Stimulated activated CD4-positive, alpha-beta T cell treated with anti-CD3 and anti-CD28 coated beads, Interleukin-4, amount 100 ng/mL, for 4 hours (primary cell): Measurements from ENCODE around the gene YPEL1.
"Not testable (repeated sequence)": the region's sequence is repeated elsewhere in the genome, so short reads cannot be mapped to it uniquely, and the experiment has no call there.

Experiments used
- DNase-seq, 2 experiments: peaks; one replicate each; pipeline ENCODE4 v3.0.0-alpha.2; 2020

Gene YPEL1

DNA sequence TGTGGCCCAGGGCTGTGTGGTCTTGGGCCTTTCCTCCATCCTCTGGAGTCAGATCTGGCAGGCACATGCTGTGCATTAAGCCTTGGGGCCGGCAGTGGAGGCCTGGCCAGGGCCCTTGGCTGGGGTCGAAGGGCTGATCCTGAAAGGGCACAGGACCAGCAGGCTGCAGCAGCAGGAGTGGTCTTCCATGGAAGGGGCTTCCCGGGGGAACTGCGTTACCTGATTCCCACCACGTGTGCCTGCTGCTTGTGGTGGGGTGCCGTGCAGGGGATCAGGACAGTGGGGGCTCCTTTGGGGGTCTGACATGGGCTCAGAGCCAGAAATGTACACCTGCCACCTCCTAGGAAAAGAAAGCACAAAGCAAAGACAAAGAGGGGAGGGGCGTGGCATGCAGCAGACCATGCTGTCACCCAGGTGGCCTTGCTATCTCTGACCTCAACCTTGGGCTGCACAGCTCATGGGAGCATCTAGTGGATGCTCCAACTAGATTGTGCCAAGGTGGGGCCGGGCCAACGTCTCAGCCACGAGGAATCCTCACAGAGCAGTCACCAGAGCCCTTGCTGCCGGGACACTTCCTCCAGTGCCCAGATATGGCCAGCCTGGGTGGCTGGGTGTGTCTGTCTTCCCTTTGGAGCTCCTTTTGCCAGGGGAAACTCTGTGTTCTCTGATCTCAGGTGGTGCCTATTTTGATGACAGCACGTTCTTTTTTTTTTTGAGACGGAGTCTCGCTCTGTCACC is 17.9 kb upstream of the YPEL1 start:
- no peak for DNase-seq

DNA sequence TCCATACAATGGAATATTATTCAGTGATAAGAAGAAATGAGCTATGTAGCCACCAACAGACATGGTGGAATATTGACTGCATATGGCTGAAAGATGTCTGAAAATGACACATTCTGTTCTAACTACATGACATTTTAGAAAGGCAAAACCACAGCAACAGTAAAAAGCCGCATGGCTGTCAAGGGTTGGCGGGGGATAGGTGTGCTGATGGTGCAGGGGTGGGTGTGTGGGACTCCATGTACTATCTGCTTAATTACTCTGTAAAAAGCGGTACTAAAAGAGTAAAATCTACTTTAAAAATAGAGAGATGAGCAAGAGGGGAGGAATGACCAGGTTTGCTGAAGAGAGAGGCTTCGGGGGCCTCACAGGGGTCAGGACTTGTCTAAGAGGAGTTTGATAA is 16.7 kb upstream of the YPEL1 start:
- no peak for DNase-seq

DNA sequence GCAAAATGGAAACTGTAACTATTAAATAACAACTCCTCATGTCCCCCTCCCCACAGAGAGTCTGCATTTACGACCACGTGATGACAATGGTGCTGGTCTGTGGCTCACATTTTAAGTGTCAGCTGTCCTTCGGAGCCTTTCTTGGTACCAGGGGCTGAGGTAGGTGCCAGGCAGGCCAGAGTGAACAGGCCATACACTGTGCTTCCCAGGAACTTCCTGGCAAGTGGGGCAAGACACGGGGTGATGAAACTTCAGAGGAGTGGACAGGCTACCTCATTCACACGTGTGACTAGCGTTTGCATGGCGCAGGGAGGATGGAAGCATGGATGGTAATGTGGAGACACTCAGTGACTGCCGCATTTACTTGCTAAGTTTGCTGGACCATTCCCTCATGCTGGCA is 10.4 kb upstream of the YPEL1 start:
- DNase-seq, result no peak

DNA sequence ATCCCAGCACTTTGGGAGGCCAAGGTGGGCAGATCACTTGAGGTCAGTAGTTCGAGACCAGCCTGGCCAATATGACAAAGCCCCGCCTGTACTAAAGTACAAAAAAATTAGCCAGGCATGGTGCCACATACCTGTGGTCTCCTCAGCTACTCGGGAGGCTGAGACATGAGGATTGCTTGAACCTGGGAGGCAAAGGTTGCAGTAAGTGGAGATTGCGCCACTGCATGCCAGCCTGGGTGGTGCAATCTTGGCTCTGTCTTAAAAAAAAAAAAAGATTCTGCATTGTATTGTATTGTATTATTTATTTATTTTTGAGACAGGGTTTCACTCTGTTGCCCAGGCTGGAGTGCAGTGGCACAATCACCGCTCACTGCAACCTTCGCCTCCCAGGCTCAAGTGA is 9.3 kb upstream of the YPEL1 start:
- not testable (repeated sequence) for DNase-seq

DNA sequence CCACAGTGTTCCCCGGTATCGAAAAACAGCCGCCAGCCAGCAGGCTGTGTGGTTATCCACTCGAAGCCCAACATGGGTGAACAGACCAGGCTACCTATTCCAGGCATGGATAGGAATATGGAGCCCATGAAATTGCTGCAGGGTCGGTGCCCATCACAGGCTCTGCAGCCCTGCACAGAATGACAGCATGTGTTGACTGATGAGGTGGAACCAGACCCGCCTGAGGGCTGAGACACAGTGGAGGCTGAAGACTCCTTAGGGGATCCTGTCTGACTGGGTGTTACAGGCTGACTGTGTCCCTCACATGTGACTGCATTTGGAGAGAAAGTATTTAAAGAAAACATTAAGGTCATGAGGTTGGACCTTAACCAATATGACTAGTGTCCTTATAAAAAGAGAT is 6.2 kb upstream of the YPEL1 start:
- no peak for DNase-seq

DNA sequence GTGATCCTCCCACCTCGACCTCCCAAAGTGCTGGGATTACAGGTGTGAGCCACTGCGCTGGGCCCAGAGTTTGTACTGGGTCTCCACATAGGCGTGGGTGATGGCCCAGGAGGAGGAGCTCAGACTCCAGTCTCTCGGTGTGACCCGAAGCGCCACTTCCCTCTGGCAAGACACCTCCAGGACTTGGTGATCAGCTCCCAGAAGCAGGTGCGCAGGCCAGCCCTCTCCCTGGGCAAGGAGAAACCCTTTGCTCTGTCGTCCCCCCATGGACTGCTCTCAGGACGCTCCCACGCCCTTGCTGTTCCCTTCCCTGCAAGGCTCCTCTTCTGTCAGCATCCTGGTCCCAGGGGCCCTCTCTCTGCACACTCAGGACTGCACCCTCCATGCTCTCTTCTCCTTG is 5.5 kb upstream of the YPEL1 start:
- DNase-seq, result no peak

DNA sequence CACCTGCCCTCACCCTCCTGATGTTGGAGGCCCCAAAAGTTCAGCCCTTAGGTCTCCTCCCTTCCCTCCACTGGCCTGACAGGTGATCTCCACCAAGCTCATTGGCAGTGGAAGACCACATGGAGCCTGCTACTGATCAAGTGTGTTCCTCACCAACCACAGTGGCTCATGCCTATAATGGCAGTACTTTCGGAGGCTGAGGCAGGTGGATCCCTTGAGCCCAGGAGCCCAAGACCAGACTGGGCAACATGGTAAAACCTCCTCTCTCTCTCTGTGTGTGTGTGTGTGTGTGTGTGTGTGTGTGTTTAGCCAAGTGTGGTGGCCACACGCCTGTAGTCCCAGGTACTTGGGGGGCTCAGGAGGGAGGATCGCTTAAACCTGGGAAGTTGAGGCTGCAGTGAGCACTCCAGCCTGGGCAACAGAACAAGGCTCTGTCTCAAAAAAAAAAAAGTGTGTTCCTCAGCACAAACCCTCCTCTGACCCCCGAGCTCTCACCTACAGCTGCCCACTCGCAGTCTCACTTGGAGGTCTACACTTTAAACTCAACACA is 4.3 kb upstream of the YPEL1 start:
- no peak for DNase-seq

DNA sequence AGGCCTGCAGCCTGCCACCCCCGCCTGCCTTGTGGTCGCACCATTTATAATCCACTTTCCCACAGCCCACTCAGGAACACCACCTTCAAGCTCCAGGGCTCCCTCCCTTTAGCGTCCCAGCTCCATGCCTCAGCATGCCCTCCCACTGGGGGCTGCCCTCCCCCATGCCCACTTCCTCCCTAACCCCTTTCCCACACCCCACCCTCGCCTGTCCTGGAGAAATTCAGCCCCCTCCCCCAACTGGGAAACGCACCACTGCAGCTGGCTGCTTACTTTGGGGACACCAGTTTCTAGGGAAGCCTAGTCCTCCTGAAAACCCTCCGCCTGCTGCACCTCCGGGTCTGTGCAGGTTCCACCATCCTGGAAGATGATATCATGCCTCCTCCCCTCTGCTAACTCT is 3.4 kb upstream of the YPEL1 start:
- no peak for DNase-seq

DNA sequence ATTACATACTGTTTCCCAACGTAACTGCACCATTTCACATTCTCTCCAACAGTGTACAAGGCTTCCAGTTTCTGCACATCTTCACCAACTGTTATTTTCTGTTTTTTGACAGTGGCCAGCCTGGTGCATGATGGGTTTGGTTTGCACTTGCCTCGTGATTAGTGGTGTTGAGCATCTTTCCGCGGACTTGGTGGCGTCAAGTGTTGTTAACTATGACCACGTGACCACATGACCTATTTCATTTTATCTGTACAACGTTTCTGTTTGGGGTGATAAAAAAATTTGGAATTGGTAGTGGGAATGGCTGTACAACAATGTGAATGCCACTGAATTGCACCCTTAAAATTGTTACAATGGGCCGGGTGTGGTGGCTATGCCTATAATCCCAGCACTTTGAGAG is 2.5 kb upstream of the YPEL1 start:
- no peak for DNase-seq

DNA sequence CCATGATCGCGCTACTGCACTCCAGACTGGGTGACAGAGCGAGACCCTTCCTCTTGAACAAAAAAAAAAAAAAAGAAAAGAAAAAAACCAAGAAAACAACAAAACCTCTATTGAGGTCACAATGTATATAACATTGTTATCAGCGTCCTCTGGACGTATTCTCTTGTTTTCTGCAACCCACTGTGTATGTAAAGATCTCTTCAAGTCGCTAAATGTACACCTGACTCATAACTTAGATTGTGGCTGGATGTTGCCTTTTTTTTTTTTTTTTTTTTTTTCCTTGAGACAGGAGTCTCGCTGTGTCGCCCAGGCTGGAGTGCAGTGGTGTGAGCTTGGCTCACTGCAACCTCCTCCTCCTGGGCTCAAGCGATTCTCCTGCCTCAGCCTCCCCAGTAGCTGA is 1.4 kb upstream of the YPEL1 start:
- DNase-seq, result no peak

DNA sequence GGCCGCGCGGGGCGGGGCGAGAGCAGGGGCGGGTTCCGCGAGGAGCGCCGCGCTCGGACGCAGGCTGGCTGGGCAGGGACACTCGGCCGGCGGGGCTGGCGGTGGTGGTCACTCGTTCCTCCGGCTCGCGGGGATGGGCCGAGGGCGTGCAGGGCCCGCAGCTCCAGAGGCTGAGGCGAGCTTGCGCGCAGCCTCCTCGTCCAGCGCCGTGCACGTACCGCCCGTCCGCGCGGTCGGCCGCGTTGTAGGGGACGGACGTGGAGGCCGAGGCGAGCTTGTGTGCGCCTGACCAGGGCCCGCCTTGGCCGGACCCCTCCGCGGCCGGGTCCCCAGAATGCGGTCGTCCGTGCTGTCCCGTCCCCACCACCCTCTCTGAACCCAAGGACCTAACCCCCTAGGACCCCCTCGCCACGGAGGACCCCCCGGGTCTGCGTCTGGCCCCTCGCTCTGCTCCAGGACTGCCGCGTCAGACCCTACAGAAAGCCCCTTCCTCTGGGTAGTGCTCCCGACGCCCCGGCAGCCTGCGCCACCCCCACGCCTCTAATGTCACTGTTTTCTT is 569 bp upstream of the YPEL1 start:
- no peak for DNase-seq

DNA sequence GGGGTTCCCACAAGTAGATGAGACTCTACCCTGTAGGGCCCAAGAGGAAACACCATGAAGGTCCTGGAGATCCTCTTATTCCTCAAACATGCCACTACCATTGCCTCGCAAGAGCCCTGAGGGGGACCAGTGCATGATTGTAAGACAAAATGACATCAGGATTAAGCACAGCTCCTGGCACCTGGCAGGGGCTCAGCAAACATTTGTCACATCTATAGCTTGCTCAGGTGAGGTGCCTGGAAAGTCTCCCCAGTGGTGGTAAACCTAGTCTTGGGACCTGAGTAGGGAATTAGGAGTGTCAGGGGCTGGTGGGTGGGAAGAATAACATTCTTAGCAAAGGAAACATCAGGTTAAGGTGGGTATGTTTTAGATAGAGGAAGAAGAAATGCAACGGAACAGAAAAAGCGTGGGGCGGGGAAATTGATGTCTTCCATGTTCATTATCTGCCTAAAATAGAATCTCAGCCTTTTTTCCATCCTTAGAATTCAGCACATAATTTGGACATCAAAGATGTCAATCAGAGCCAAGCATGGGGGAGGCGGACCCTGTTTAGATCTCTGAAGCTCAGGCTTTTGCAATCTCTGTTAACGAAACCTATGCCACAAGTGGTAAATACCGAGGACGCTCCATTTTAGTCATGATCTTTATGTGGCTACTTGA is 924 bp downstream of the YPEL1 start:
- DNase-seq, result no peak

DNA sequence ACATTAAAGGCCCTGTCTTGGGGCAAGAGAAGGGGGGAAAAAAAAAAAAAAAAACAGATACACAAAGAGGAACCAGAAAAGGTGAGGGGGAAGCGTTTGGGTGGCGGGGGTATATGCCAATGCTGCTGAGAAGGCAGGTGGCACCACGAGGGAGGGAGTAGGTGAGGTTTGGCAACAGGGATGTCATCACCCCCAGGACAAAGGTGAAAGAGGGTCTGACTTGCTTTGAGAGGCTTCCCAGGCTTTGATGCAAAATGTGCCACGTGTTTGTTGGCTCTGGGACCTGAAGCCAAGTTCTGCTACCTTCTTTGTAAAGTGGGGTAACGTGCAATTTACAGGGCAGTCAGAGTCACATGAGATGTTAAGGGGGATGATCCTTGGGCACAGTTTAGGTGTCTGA is 4.1 kb downstream of the YPEL1 start:
- DNase-seq, result no peak

DNA sequence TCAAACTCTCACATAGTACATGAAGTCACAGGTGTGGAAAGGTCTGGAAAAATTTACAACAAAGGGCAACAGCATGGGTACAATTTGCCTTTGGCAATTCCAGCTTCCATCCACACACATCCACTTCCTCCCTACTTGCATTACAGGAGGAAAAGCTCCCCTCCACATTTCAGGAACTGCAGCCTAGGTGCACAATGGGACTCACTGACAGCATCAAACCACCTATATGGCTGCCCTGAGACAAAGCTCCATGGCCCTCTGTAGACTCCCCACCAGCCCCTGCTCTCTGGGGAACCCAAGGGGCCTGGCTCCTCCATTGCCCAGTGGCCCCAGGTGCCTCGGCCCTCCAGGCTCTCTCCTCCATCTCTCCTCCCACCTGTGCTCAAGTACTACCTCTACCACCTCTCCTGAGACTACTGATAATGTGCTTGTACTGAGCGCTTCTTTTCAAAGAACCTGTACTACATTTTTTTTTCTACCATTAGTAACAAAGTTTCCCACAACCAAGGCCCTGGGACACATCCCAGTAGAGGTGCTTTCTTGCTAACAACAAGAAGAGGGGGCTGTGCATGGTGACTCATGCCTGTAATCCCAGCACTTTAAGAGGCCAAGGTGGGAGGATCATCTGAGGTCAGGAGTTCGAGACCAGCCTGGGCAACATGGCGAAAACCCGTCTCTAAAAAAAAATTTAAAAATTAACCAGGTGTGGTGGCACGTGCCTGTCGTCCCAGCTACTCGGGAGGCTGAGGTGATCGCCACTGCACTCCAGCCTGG is 4.9 kb downstream of the YPEL1 start:
- no peak for DNase-seq

DNA sequence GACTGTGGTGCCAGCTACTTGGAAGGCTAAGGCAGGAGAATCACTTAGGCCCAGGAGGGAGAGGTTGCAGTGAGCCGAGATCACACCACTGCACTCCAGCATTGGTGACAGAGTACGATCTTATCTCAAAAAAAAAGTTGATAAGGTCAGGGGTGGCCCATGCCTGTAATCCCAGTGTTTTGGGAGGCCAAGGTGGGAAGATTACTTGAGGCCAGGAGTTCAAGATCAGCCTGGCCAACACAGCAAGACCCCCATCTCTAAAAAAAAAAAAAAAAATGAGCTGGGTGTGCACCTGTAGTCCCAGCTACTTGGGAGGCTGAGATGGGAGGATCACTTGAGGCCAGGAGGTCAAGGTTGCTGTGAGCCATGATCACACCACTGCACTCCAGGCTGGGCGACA is 6.4 kb downstream of the YPEL1 start:
- not testable (repeated sequence) for DNase-seq

DNA sequence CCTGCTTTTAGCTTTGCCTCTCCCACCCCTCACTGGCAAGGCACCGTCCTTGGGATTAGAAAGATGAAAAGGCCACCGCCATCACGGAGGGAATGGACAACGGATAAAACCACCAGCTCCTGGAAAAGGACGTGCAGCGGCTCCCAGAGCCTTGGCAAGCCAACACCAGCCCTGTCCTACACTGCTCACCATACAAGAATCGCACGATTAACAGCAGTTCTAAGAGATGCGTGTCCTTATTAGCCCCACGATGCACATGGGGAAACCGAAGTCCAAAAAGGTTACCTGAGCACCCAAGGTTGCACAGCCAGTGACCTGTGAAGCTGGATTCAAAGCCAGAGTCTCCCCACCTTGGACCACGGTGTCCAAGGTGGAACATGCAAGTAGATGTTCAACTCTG is 7.3 kb downstream of the YPEL1 start:
- no peak for DNase-seq

DNA sequence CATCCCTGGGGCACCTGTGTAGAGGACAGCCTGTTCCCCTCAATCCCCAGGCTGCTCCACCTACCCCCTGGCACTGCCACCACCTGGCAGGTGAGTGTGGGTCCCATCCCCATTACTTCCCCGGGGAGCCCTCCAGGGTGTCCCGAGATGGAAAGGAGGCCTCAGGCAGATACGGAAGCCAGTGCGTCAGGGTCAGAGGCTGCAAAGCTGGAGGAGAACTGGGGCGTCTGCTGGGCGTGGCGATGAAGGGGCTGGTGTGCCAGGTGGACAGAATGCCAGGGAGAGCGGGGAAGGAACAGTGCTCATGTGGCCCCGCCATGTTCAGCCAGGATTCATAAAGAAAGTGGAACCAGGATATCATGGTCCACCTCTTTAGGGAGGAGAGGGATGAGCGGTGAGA is 7.8 kb downstream of the YPEL1 start:
- DNase-seq, result no peak

DNA sequence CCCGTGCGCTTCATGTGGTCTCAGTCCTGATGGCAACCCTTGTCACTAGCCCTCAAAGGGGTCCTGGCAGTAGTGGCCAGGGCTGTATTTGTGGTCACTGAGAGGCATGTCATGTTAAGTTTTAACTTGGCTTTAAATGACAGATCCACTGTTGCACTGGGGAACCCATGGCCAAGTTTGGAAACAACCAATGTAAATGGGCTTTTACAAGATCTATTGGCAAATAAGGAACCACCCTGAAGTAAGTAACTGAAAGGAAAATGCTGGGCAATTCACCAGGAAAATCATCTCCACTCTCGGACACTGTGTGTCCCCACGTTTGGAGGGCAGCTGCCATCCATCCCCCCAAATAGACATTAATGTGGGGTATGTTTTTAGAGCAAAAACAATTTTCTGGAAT is 8.4 kb downstream of the YPEL1 start:
- no peak for DNase-seq

DNA sequence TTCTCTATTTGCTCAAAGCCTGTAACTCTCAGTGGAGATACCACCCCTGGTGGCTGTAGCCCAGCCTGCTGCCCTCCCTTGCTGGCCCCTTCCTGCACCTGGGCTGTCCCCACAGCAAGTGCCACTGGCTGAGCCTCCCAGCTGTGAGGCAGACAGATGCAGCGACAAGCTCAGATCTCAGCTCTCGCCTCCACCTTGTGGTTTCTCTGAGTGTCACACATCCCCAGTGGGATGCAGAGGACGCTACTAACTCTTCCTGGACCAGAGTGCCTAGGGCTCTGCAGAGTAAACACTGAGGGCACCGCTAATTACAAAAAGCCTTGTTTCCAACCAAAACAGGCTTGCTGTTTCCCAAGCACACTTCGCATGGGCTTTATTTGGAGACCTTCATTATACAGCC is 8.9 kb downstream of the YPEL1 start:
- peak in 1 of 2 experiments; percentile 3 for DNase-seq

DNA sequence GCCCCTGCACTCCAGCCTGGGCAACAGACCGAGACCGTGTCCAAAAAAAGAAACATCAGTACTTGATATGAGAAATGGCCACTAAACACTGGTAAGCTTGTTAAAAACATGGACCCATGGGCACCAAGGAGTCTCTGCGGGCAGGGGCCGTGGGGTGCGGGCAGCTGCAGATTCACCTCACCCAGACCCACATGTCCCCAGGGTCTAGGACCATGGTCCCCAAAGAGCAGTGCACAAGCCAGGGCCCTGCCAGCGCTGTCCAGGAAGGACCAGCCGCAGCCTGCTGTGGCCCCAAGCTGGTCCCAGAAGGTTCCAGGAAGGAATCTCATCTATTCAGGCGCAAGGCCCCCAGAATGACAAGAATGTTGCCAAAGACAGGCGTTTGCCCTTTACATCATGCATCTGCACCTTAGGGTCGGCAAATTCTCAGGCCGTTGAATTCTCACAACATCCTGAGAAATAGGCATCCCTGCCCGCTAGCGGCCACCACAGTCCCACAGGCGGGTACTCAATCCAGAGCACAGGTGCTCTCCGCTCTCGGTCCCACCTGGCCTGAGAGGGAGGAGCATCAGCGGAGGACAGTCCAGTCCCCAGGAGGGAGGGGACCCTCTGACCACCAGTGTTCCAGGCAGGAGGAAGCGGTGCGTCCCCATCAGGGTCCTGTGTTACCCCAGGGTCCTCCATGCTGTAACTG is 9.5 kb downstream of the YPEL1 start:
- DNase-seq, result no peak

DNA sequence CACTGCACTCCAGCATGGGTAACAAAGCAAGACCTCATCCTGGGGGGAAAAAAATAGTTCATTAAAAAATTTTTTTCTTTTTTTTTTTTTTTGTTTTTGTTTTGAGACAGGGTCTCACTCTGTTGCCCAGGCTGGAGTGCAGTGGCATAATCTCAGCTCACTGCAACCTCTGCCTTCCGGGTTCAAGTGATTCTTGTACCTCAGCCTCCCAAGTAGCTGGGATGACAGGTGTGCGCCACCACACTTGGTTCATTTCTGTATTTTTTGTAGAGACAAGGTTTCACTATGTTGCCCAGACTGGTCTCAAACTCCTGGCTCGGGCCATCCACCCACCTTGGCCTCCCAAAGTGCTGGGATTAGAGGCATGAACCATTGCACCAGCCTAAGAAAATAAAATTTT is 11.1 kb downstream of the YPEL1 start:
- DNase-seq, result not testable (repeated sequence)

DNA sequence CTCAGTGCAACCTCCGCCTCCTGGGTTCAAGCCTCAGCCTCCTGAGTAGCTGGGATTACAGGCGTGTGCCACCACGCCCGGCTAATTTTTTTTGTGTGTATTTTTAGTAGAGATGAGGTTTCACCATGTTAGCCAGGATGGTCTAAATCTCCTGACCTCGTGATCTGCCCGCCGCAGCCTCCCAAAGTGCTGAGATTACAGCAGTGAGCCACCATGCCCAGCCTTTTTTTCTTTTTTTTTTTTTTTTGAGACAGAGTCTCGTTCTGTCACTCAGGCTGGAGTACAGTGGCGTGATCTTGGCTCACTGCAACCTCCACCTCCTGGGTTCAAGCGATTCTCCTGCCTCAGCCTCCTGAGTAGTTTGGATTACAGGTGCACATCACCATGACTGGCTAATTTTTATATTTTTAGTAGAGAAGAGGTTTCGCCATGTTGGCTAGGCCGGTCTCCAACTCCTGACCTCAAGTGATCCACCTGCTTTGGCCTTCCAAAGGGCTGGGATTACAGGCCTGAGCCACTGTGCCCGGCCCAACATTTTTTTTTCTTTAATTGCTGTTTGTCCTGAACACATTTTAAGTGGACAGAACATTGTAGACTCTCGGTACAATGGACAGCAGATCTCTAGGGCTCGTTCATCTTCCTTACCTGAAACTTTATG is 14.3 kb downstream of the YPEL1 start:
- DNase-seq, result not testable (repeated sequence)
